Lower leg skin (tissue), 3 donors: ENCODE measurements around the gene IQCC.

Experiments
- POLR2A ChIP-seq, 2 donors: fragments of 450-650 bp; IDR thresholded peaks; one replicate each; pipeline ENCODE4 v1.6.1; 2016 to 2017; ENCODE audit warnings: antibody characterized with exemption in 2 of 2, mild to moderate bottlenecking in 1 of 2, moderate library complexity in 1 of 2
- TF ChIP-seq, protein P1 (sequence below), 3 donors: fragments of 450-650 bp; IDR thresholded peaks; one replicate each; pipeline ENCODE4 v1.5.1; 2016; ENCODE audit warnings: antibody characterized with exemption in 3 of 3, mild to moderate bottlenecking in 3 of 3, moderate library complexity in 2 of 3

GRCh38 chr1:32216566-32216965, 11.1 kb downstream of the IQCC start:
- TF ChIP-seq, protein P1, sequence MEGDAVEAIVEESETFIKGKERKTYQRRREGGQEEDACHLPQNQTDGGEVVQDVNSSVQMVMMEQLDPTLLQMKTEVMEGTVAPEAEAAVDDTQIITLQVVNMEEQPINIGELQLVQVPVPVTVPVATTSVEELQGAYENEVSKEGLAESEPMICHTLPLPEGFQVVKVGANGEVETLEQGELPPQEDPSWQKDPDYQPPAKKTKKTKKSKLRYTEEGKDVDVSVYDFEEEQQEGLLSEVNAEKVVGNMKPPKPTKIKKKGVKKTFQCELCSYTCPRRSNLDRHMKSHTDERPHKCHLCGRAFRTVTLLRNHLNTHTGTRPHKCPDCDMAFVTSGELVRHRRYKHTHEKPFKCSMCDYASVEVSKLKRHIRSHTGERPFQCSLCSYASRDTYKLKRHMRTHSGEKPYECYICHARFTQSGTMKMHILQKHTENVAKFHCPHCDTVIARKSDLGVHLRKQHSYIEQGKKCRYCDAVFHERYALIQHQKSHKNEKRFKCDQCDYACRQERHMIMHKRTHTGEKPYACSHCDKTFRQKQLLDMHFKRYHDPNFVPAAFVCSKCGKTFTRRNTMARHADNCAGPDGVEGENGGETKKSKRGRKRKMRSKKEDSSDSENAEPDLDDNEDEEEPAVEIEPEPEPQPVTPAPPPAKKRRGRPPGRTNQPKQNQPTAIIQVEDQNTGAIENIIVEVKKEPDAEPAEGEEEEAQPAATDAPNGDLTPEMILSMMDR (IDR thresholded peaks at IDR 0.05) = no peak
- TF ChIP-seq POLR2A (IDR thresholded peaks at IDR 0.05) = no peak
